ENCODE data around the gene ROBO1. TPM values are rescaled to one million over a fixed set of nuclear protein-coding genes. Genes with fewer than 3 reads are reported as not detected.

Gene ROBO1
- total and polyA plus RNA-seq, 2 experiments from 2014 or later: 18.8 to 31.9 TPM

GRCh38 chr3:79410617-79411016 is 357.2 kb downstream of the ROBO1 start:
- TF ChIP-seq EZH2phosphoT487 (IDR thresholded peaks at IDR 0.05; ENCODE audit: insufficient read depth, low read depth) (no peak), EZH2 (IDR thresholded peaks at IDR 0.05; ENCODE audit: insufficient read depth, poor library complexity, severe bottlenecking) (no peak)
- no peaks in the 10 kb centered on the region for H3K9me3 ChIP-seq (ENCODE audit: low read depth)
- H3K4me2 ChIP-seq (ENCODE audit: unreplicated experiment): no peak overlapping the region
- H3K27ac ChIP-seq: no peak overlapping the region
- no peak overlapping the region for H2AFZ ChIP-seq
- H4K20me1 ChIP-seq (ENCODE audit: insufficient read depth): no peaks in the 10 kb centered on the region
- H3K9me2 ChIP-seq (ENCODE audit: insufficient read depth): no peaks in the 10 kb centered on the region
- H3K79me2 ChIP-seq (ENCODE audit: insufficient read depth): no peaks in the 10 kb centered on the region
- no peak overlapping the region for H3K4me3 ChIP-seq
- H3K9ac ChIP-seq: no peak overlapping the region
- DNase-seq: no peak
- peaks cover 12% of the 10 kb centered on the region for H3K4me1 ChIP-seq (ENCODE audit: insufficient read depth)
- WGBS, 2 experiments (ENCODE audit: low coverage in 1 of 2, low lambda C conversion rate in 2 of 2, missing lambda C conversion rate in 2 of 2): 8 to 32% methylated on average over 2 of the region's 2 CpGs
- no peaks in the 10 kb centered on the region for H3K36me3 ChIP-seq (ENCODE audit: low read depth)
- peaks cover 10% of the 10 kb centered on the region; the same call in 1 of the 2 replicates for H3F3A ChIP-seq (ENCODE audit: insufficient read depth)
- H3K27me3 ChIP-seq (replicated peaks; ENCODE audit: insufficient read depth): no peaks in the 10 kb centered on the region
- in situ Hi-C loops (cut with MboI): no loop called here

- H4K20me1 ChIP-seq (ENCODE audit: insufficient read depth): no peaks in the 10 kb centered on the region
- H3K4me1 ChIP-seq (ENCODE audit: insufficient read depth): peaks cover 8% of the 10 kb centered on the region
- in situ Hi-C loops (cut with MboI): no loop called here
- no peak for DNase-seq
- H3K36me3 ChIP-seq (ENCODE audit: low read depth): no peaks in the 10 kb centered on the region
- H3K4me2 ChIP-seq (ENCODE audit: unreplicated experiment): no peak overlapping the region
- WGBS, 2 experiments (ENCODE audit: low coverage in 1 of 2, low lambda C conversion rate in 2 of 2, missing lambda C conversion rate in 2 of 2): 74 to 89% methylated on average over 2 of the region's 2 CpGs
- no peak overlapping the region for H3K4me3 ChIP-seq
- H3K27ac ChIP-seq: no peak overlapping the region
- H3K79me2 ChIP-seq (ENCODE audit: insufficient read depth): no peaks in the 10 kb centered on the region
- H3F3A ChIP-seq (ENCODE audit: insufficient read depth): peaks cover 5% of the 10 kb centered on the region; the same call in 1 of the 2 replicates
- no peaks in the 10 kb centered on the region for H3K9me3 ChIP-seq (ENCODE audit: low read depth)
- no peak overlapping the region for H2AFZ ChIP-seq
- TF ChIP-seq EZH2 (IDR thresholded peaks at IDR 0.05; ENCODE audit: insufficient read depth, poor library complexity, severe bottlenecking): no peak
- no peak for TF ChIP-seq EZH2phosphoT487 (IDR thresholded peaks at IDR 0.05; ENCODE audit: insufficient read depth, low read depth)
- no peaks in the 10 kb centered on the region for H3K9me2 ChIP-seq (ENCODE audit: insufficient read depth)
- no peak overlapping the region for H3K9ac ChIP-seq
- no peaks in the 10 kb centered on the region for H3K27me3 ChIP-seq (replicated peaks; ENCODE audit: insufficient read depth)
Observed at GRCh38 chr3:79410136-79410535, 357.7 kb downstream of the ROBO1 start.

- H3K4me3 ChIP-seq: no peak overlapping the region
- no peaks in the 10 kb centered on the region for H4K20me1 ChIP-seq (ENCODE audit: insufficient read depth)
- no peaks in the 10 kb centered on the region for H3F3A ChIP-seq (ENCODE audit: insufficient read depth)
- H3K4me2 ChIP-seq (ENCODE audit: unreplicated experiment): no peak overlapping the region
- no peaks in the 10 kb centered on the region for H3K4me1 ChIP-seq (ENCODE audit: insufficient read depth)
- H3K27ac ChIP-seq: no peak overlapping the region
- DNase-seq: peak; percentile 9
- no peaks in the 10 kb centered on the region for H3K9me3 ChIP-seq (ENCODE audit: low read depth)
- no peak overlapping the region for H3K9ac ChIP-seq
- H3K9me2 ChIP-seq (ENCODE audit: insufficient read depth): no peaks in the 10 kb centered on the region
- H3K36me3 ChIP-seq (ENCODE audit: low read depth): no peaks in the 10 kb centered on the region
- no peaks in the 10 kb centered on the region for H3K27me3 ChIP-seq (replicated peaks; ENCODE audit: insufficient read depth)
- TF ChIP-seq EZH2 (IDR thresholded peaks at IDR 0.05; ENCODE audit: insufficient read depth, poor library complexity, severe bottlenecking): no peak
- no peak for TF ChIP-seq EZH2phosphoT487 (IDR thresholded peaks at IDR 0.05; ENCODE audit: insufficient read depth, low read depth)
- 59 to 65% methylated on average over 2 of the region's 2 CpGs for WGBS, 2 experiments (ENCODE audit: low coverage in 1 of 2, low lambda C conversion rate in 2 of 2, missing lambda C conversion rate in 2 of 2)
- H3K79me2 ChIP-seq (ENCODE audit: insufficient read depth): no peaks in the 10 kb centered on the region
- in situ Hi-C loops (cut with MboI): no loop called here
- no peak overlapping the region for H2AFZ ChIP-seq
Observed at GRCh38 chr3:79406175-79406574, 361.6 kb downstream of the ROBO1 start.

- H3F3A ChIP-seq (ENCODE audit: insufficient read depth): no peaks in the 10 kb centered on the region
- H3K4me1 ChIP-seq (ENCODE audit: insufficient read depth): no peaks in the 10 kb centered on the region
- H3K79me2 ChIP-seq (ENCODE audit: insufficient read depth): no peaks in the 10 kb centered on the region
- H3K36me3 ChIP-seq (ENCODE audit: low read depth): no peaks in the 10 kb centered on the region
- in situ Hi-C loops (cut with MboI): no loop called here
- DNase-seq: no peak
- TF ChIP-seq EZH2phosphoT487 (IDR thresholded peaks at IDR 0.05; ENCODE audit: insufficient read depth, low read depth): no peak
- no peak for TF ChIP-seq EZH2 (IDR thresholded peaks at IDR 0.05; ENCODE audit: insufficient read depth, poor library complexity, severe bottlenecking)
- H3K27ac ChIP-seq: no peak overlapping the region
- H3K9me3 ChIP-seq (ENCODE audit: low read depth): no peaks in the 10 kb centered on the region
- H3K27me3 ChIP-seq (replicated peaks; ENCODE audit: insufficient read depth): no peaks in the 10 kb centered on the region
- H3K4me2 ChIP-seq (ENCODE audit: unreplicated experiment): no peak overlapping the region
- no peaks in the 10 kb centered on the region for H4K20me1 ChIP-seq (ENCODE audit: insufficient read depth)
- no peak overlapping the region for H3K4me3 ChIP-seq
- H2AFZ ChIP-seq: no peak overlapping the region
- no peaks in the 10 kb centered on the region for H3K9me2 ChIP-seq (ENCODE audit: insufficient read depth)
- 71 to 83% methylated on average over 1 of the region's 1 CpG for WGBS, 2 experiments (ENCODE audit: low coverage in 1 of 2, low lambda C conversion rate in 2 of 2, missing lambda C conversion rate in 2 of 2)
- H3K9ac ChIP-seq: no peak overlapping the region
Observed at GRCh38 chr3:79405183-79405582, 362.6 kb downstream of the ROBO1 start.

GRCh38 chr3:79396595-79396994 is 371.2 kb downstream of the ROBO1 start:
- H4K20me1 ChIP-seq (ENCODE audit: insufficient read depth): no peaks in the 10 kb centered on the region

More at GRCh38 chr3:79396595-79396994, 371.2 kb downstream of the ROBO1 start:
- no peak for DNase-seq
- no peaks in the 10 kb centered on the region for H3K36me3 ChIP-seq (ENCODE audit: low read depth)
- no peaks in the 10 kb centered on the region for H3K79me2 ChIP-seq (ENCODE audit: insufficient read depth)
- no peaks in the 10 kb centered on the region for H3K27me3 ChIP-seq (replicated peaks; ENCODE audit: insufficient read depth)
- H3K4me3 ChIP-seq: no peak overlapping the region
- no peak overlapping the region for H3K9ac ChIP-seq
- no peak overlapping the region for H3K27ac ChIP-seq
- H3F3A ChIP-seq (ENCODE audit: insufficient read depth): no peaks in the 10 kb centered on the region
- in situ Hi-C loops (cut with MboI): no loop called here
- no peak for TF ChIP-seq EZH2phosphoT487 (IDR thresholded peaks at IDR 0.05; ENCODE audit: insufficient read depth, low read depth)
- no peak for TF ChIP-seq EZH2 (IDR thresholded peaks at IDR 0.05; ENCODE audit: insufficient read depth, poor library complexity, severe bottlenecking)
- H3K9me2 ChIP-seq (ENCODE audit: insufficient read depth): no peaks in the 10 kb centered on the region
- H3K4me1 ChIP-seq (ENCODE audit: insufficient read depth): no peaks in the 10 kb centered on the region
- no peak overlapping the region for H2AFZ ChIP-seq
- no peaks in the 10 kb centered on the region for H3K9me3 ChIP-seq (ENCODE audit: low read depth)
- 80 to 90% methylated on average over 2 of the region's 2 CpGs for WGBS, 2 experiments (ENCODE audit: low coverage in 1 of 2, low lambda C conversion rate in 2 of 2, missing lambda C conversion rate in 2 of 2)
- H3K4me2 ChIP-seq (ENCODE audit: unreplicated experiment): no peak overlapping the region
